NCI-H2029 (cell line): ENCODE results near the gene ZNF622.

Experiments
- DNase-seq: peaks from one replicate; lab custom pipeline; 2025; lab: John Stamatoyannopoulos, UW

Gene ZNF622

GRCh38 chr5:16430349-16431089 is 35.1 kb downstream of the ZNF622 start:
- no peak for DNase-seq

GRCh38 chr5:16428359-16428758 is 37.2 kb downstream of the ZNF622 start:
- DNase-seq: no peak

GRCh38 chr5:16427587-16427986 is 38.0 kb downstream of the ZNF622 start:
- DNase-seq: no peak

- no peak for DNase-seq
These were observed 47.1 kb downstream of the ZNF622 start for GRCh38 chr5:16418471-16418922.

GRCh38 chr5:16417398-16418074 is 48.1 kb downstream of the ZNF622 start:
- DNase-seq: no peak

- no peak for DNase-seq
These were observed 50.7 kb downstream of the ZNF622 start for GRCh38 chr5:16414861-16415260.

- DNase-seq: no peak
These were observed 52.3 kb downstream of the ZNF622 start for GRCh38 chr5:16413166-16413860.

GRCh38 chr5:16412556-16412955 is 53.0 kb downstream of the ZNF622 start:
- DNase-seq: no peak

- DNase-seq: peak; percentile 49
These were observed 53.7 kb downstream of the ZNF622 start for GRCh38 chr5:16411741-16412455.

- DNase-seq: no peak
These were observed 54.4 kb downstream of the ZNF622 start for GRCh38 chr5:16411235-16411634.

GRCh38 chr5:16410338-16410737 is 55.3 kb downstream of the ZNF622 start:
- DNase-seq: peak; percentile 49

GRCh38 chr5:16406630-16407029 is 59.0 kb downstream of the ZNF622 start:
- DNase-seq: peak; percentile 42

GRCh38 chr5:16406023-16406422 is 59.6 kb downstream of the ZNF622 start:
- no peak for DNase-seq
